Activated naive CD4-positive, alpha-beta T cell treated with anti-CD3 and anti-CD28 coated beads for 36 hours (primary cell): ENCODE measurements around the gene KCNAB3. TPM values are rescaled to one million over a fixed set of nuclear protein-coding genes. Genes with fewer than 3 reads are reported as not detected.
A peak's percentile ranks its signal among the peaks of the same experiment; 100 is the strongest.
"Not testable (repeated sequence)": the region's sequence is repeated elsewhere in the genome, so short reads cannot be mapped to it uniquely, and the experiment has no call there.

Experiments used
- CTCF ChIA-PET: fragments of 350-600 bp; sonication (Branson Sonifier 250); formaldehyde crosslinking; loops from one replicate; lab custom pipeline; 2021; ENCODE audit warnings: antibody characterized with exemption; lab: Charles Lee
- DNase-seq: peaks from one replicate; pipeline ENCODE4 v3.0.0-alpha.2; 2020
- H3K27ac Mint-ChIP-seq: one replicate; pipeline ENCODE4 v1.8.0; 2021; ENCODE audit warnings: mild to moderate bottlenecking, mixed read lengths
- H3K27me3 Mint-ChIP-seq: one replicate; pipeline ENCODE4 v1.8.0; 2021; ENCODE audit warnings: low read depth, mixed read lengths
- H3K36me3 Mint-ChIP-seq: one replicate; pipeline ENCODE4 v1.8.0; 2021; ENCODE audit warnings: low read depth, mixed read lengths
- H3K4me1 Mint-ChIP-seq: one replicate; pipeline ENCODE4 v1.8.0; 2021; ENCODE audit warnings: low read depth, mixed read lengths
- H3K4me3 Mint-ChIP-seq: one replicate; pipeline ENCODE4 v1.8.0; 2021; ENCODE audit warnings: mild to moderate bottlenecking, moderate library complexity, mixed read lengths
- H3K9me3 Mint-ChIP-seq: one replicate; pipeline ENCODE4 v1.8.0; 2021; ENCODE audit warnings: mixed read lengths
- intact Hi-C: fragments of 100-400 bp; cut with micrococcal nuclease; formaldehyde crosslinking; loops from one replicate; pipeline ENCODE4 v1.15.1; 2023
- total RNA-seq, 2 experiments: library from RNA; stranded (reverse); gene quantifications; one replicate each; pipeline ENCODE4 v1.2.3, GENCODE V29; 2021

Gene KCNAB3
- total RNA-seq, 2 experiments from 2014 or later: 2.2 TPM

DNA sequence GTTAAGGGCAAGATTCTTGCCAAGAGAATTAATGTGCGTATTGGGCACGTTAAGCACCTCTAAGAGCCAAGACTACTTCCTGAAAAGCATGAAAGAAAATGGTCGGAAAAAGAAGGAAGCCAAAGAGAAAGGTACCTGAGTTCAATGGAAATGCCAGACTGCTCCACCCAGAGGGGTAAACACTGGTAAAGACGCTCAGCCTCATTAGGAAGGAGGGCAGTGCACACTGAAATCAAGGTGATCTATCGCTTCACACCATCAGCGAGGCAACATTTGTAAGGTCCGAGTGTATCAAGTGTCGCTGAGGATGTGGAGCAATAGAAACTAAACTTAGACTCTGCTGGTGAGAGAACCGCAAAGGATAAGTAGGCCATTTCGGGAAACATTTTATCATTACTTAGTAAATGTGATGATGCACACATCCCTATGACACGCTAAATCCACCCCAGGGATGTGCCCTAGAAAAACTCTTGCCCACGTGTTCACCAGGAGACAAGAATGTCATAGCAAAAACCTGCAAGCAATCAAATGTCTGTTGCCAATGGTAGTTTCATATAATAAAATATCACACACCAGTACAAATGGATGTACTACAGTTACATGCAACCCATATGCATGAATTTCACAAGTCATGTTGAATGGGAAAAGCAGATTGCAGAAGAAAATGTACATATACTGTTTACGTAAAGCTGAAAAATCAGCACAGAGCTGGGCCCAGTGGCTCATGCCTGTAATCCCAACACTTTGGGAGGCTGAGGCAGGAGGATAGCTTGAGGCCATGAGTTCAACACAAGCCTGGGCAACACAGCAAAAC, 26.0 kb upstream of the KCNAB3 start:
- Mint-ChIP-seq H3K36me3 (no peaks in the 10 kb centered on the region), H3K27me3 (no peaks in the 10 kb centered on the region), H3K27ac (no peak overlapping the region), H3K9me3 (no peaks in the 10 kb centered on the region), H3K4me1 (peaks cover 12% of the 10 kb centered on the region), H3K4me3 (no peak overlapping the region)
- CTCF ChIA-PET: no interaction called here
- no peak for DNase-seq
- intact Hi-C loops: no loop called here

- H3K27me3 Mint-ChIP-seq, H3K9me3 Mint-ChIP-seq, H3K4me3 Mint-ChIP-seq, DNase-seq, H3K27ac Mint-ChIP-seq: not testable (repeated sequence)
- CTCF ChIA-PET: interaction anchor here (1.0 to 2.0 kb wide), 3 partner anchors 36 to 107 kb away, joined by 3 to 8 read pairs (median 6); no protein-coding TSS in a partner anchor
- H3K4me1 Mint-ChIP-seq: peaks cover 16% of the 10 kb centered on the region
- intact Hi-C loops: loop anchor here (5.0 kb wide), 1 partner anchor 34 kb away; no protein-coding TSS in a partner anchor
- H3K36me3 Mint-ChIP-seq: peaks cover 14% of the 10 kb centered on the region
Measured at GRCh38 chr17:7953266-7953665, 23.6 kb upstream of the KCNAB3 start.

GRCh38 chr17:7951143-7951792, 21.6 kb upstream of the KCNAB3 start:
- no peaks in the 10 kb centered on the region for H3K9me3 Mint-ChIP-seq
- CTCF ChIA-PET: no interaction called here
- H3K27ac Mint-ChIP-seq: peak overlapping the region; percentile 20
- intact Hi-C loops: loop anchor here (1.0 to 5.0 kb wide), 3 partner anchors 19 to 38 kb away; partner anchors contain the start of gene CNTROB
- DNase-seq: peak; percentile 68
- H3K4me1 Mint-ChIP-seq: peaks cover 16% of the 10 kb centered on the region
- no peaks in the 10 kb centered on the region for H3K27me3 Mint-ChIP-seq
- H3K4me3 Mint-ChIP-seq: no peak overlapping the region
- peaks cover 29% of the 10 kb centered on the region for H3K36me3 Mint-ChIP-seq

- H3K36me3 Mint-ChIP-seq: peaks cover 32% of the 10 kb centered on the region
- H3K4me1 Mint-ChIP-seq: peaks cover 16% of the 10 kb centered on the region
- no peaks in the 10 kb centered on the region for H3K27me3 Mint-ChIP-seq
- H3K9me3 Mint-ChIP-seq: no peaks in the 10 kb centered on the region
- DNase-seq: no peak
- H3K27ac Mint-ChIP-seq: no peak overlapping the region
- no peak overlapping the region for H3K4me3 Mint-ChIP-seq
- intact Hi-C loops: loop anchor here (5.0 kb wide), 1 partner anchor 37 kb away; no protein-coding TSS in a partner anchor
- CTCF ChIA-PET: no interaction called here
Measured at GRCh38 chr17:7950578-7950977, 20.9 kb upstream of the KCNAB3 start.

GRCh38 chr17:7947651-7948050, 18.0 kb upstream of the KCNAB3 start:
- Mint-ChIP-seq H3K27me3 (no peaks in the 10 kb centered on the region), H3K27ac (no peak overlapping the region), H3K4me3 (no peak overlapping the region), H3K36me3 (peaks cover 50% of the 10 kb centered on the region), H3K4me1 (peaks cover 16% of the 10 kb centered on the region), H3K9me3 (no peaks in the 10 kb centered on the region)
- no peak for DNase-seq
- CTCF ChIA-PET: interaction anchor here (0.6 to 0.9 kb wide), 2 partner anchors 42 to 105 kb away, joined by 3 read pairs; no protein-coding TSS in a partner anchor
- intact Hi-C loops: no loop called here

DNA sequence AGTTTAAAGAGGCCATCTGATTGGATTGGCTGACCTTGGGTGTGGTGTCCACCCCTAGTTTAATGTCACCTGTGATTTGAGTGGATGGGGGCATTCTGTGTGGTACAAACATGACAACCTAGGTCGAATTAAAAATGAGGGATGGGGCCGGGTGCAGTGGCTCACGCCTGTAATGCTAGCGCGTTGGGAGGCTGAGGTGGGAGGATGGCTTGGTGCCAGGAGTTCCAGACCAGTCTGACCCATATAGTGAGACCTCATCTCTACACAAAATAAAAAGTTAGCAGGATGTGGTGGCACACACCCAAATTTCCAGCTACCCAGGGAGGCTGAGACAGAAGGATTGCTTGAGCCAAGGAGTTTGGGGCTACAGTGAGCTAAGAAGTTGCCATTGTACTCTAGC, 16.8 kb upstream of the KCNAB3 start:
- no peak overlapping the region for H3K27ac Mint-ChIP-seq
- peaks cover 54% of the 10 kb centered on the region for H3K36me3 Mint-ChIP-seq
- DNase-seq: no peak
- intact Hi-C loops: no loop called here
- H3K27me3 Mint-ChIP-seq: no peaks in the 10 kb centered on the region
- no peak overlapping the region for H3K4me3 Mint-ChIP-seq
- H3K9me3 Mint-ChIP-seq: no peaks in the 10 kb centered on the region
- CTCF ChIA-PET: interaction anchor here (0.7 to 1.6 kb wide), 2 partner anchors 9 to 44 kb away, joined by 4 to 8 read pairs; no protein-coding TSS in a partner anchor
- peaks cover 10% of the 10 kb centered on the region for H3K4me1 Mint-ChIP-seq

- Mint-ChIP-seq H3K27ac (no peak overlapping the region), H3K27me3 (no peaks in the 10 kb centered on the region), H3K9me3 (no peaks in the 10 kb centered on the region), H3K4me3 (no peak overlapping the region), H3K4me1 (peaks cover 4% of the 10 kb centered on the region), H3K36me3 (peaks cover 58% of the 10 kb centered on the region)
- DNase-seq: no peak
- intact Hi-C loops: no loop called here
- CTCF ChIA-PET: interaction anchor here (0.6 to 2.0 kb wide), 4 partner anchors 8 to 44 kb away, joined by 3 to 8 read pairs (median 6); no protein-coding TSS in a partner anchor
Measured at GRCh38 chr17:7945651-7946050, 16.0 kb upstream of the KCNAB3 start.

DNA sequence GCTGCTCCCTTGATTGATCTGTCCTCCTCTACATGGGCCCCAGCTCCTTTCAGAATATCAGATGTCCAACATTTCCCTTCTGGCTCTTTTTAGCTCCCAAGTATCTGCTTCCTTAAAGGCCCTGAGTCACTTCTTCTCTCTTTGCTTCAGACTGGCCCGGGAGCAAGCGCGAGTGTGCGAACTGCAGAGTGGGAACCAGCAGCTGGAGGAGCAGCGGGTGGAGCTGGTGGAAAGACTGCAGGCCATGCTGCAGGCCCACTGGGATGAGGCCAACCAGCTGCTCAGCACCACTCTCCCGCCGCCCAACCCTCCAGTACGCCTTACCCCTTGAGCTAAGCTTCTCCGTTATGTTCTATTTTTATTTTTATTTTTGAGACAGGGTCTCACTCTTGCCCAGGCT, 14.7 kb upstream of the KCNAB3 start:
- intact Hi-C loops: no loop called here
- CTCF ChIA-PET: interaction anchor here (0.7 to 2.0 kb wide), 4 partner anchors 10 to 150 kb away, joined by 3 to 8 read pairs (median 3); no protein-coding TSS in a partner anchor
- Mint-ChIP-seq H3K36me3 (peaks cover 60% of the 10 kb centered on the region), H3K27ac (no peak overlapping the region), H3K4me1 (no peaks in the 10 kb centered on the region), H3K9me3 (no peaks in the 10 kb centered on the region), H3K27me3 (no peaks in the 10 kb centered on the region), H3K4me3 (no peak overlapping the region)
- DNase-seq: no peak

- CTCF ChIA-PET: interaction anchor here (1.0 kb wide), 1 partner anchor 9 kb away, joined by 3 read pairs; no protein-coding TSS in a partner anchor
- H3K27ac Mint-ChIP-seq: no peak overlapping the region
- H3K9me3 Mint-ChIP-seq: no peaks in the 10 kb centered on the region
- no peak overlapping the region for H3K4me3 Mint-ChIP-seq
- DNase-seq: no peak
- no peaks in the 10 kb centered on the region for H3K27me3 Mint-ChIP-seq
- no peaks in the 10 kb centered on the region for H3K4me1 Mint-ChIP-seq
- intact Hi-C loops: no loop called here
- peaks cover 56% of the 10 kb centered on the region for H3K36me3 Mint-ChIP-seq
Measured at GRCh38 chr17:7943291-7943690, 13.6 kb upstream of the KCNAB3 start.

- no peak for DNase-seq
- peaks cover 52% of the 10 kb centered on the region for H3K36me3 Mint-ChIP-seq
- H3K9me3 Mint-ChIP-seq: no peaks in the 10 kb centered on the region
- no peak overlapping the region for H3K4me3 Mint-ChIP-seq
- CTCF ChIA-PET: interaction anchor here (0.7 to 2.0 kb wide), 4 partner anchors 8 to 254 kb away, joined by 3 to 6 read pairs (median 3); partner anchors contain the start of genes CNTROB and TRAPPC1
- intact Hi-C loops: no loop called here
- no peaks in the 10 kb centered on the region for H3K27me3 Mint-ChIP-seq
- H3K27ac Mint-ChIP-seq: no peak overlapping the region
- H3K4me1 Mint-ChIP-seq: no peaks in the 10 kb centered on the region
Measured at GRCh38 chr17:7940743-7941142, 11.1 kb upstream of the KCNAB3 start.

DNA sequence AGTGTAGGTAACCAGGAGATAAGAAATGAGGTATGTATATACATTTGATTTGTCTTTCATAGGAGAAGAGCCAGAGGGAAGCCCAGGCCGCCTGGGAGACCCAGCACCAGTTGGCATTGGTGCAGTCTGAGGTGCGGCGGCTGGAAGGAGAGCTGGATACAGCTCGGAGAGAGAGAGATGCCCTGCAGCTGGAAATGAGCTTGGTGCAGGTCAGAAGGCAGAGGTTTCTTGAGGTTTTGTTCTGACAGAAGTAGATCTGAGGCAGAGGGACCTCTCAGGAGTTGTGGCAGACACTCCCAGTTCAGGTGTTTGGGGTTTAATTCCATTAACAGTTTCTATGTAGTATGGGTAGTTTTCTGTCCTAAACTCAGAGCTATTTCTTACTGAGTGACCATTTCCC, 10.4 kb upstream of the KCNAB3 start:
- Mint-ChIP-seq H3K27ac (no peak overlapping the region), H3K36me3 (peaks cover 53% of the 10 kb centered on the region), H3K9me3 (no peaks in the 10 kb centered on the region), H3K4me1 (peaks cover 3% of the 10 kb centered on the region), H3K4me3 (no peak overlapping the region), H3K27me3 (no peaks in the 10 kb centered on the region)
- intact Hi-C loops: no loop called here
- CTCF ChIA-PET: interaction anchor here (0.6 to 0.7 kb wide), 2 partner anchors 34 to 253 kb away, joined by 3 read pairs; no protein-coding TSS in a partner anchor
- DNase-seq: no peak

DNA sequence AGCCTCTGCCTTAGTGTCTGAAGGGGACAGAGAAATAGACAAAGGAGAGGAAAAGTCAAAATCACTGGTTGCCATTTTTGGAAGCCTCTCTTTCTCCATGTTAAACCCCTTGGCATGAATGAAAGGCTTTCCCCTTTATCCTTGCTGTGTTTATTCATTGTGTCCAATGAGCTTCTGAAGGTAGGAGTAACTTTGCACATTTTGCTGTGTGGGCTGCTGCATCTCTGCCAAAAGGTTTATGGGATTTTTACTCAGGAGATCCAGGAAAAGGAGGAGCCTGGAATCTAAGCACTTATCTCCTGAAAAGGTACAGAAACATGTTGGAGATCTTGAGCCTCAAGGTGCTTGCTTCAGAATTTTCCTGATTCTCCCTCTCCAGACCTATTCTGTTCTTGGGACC, 6.2 kb upstream of the KCNAB3 start:
- CTCF ChIA-PET: interaction anchor here (1.1 to 1.9 kb wide), 5 partner anchors 20 to 229 kb away, joined by 3 to 6 read pairs (median 3); partner anchors contain the start of gene RNF227
- no peaks in the 10 kb centered on the region for H3K9me3 Mint-ChIP-seq
- H3K27me3 Mint-ChIP-seq: no peaks in the 10 kb centered on the region
- peaks cover 30% of the 10 kb centered on the region for H3K4me1 Mint-ChIP-seq
- DNase-seq: no peak
- no peak overlapping the region for H3K4me3 Mint-ChIP-seq
- H3K36me3 Mint-ChIP-seq: peaks cover 39% of the 10 kb centered on the region
- intact Hi-C loops: no loop called here
- H3K27ac Mint-ChIP-seq: no peak overlapping the region
